Dendritic cell treated with granulocyte-macrophage colony-stimulating factor and Interleukin-4, amounts not matched to agents 40 ng/mL and 50 ng/mL, for 4 days (primary cell): ENCODE data around the gene COX14.
"Not testable (repeated sequence)": the region's sequence is repeated elsewhere in the genome, so short reads cannot be mapped to it uniquely, and the experiment has no call there.

Experiments used
- H3K27ac Mint-ChIP-seq: one replicate; pipeline ENCODE4 v1.8.0; 2022; ENCODE audit warnings: mild to moderate bottlenecking, mixed read lengths
- H3K27me3 Mint-ChIP-seq: one replicate; pipeline ENCODE4 v1.8.0; 2022; ENCODE audit warnings: mild to moderate bottlenecking, mixed read lengths
- H3K36me3 Mint-ChIP-seq: one replicate; pipeline ENCODE4 v1.8.0; 2022; ENCODE audit warnings: low read depth, mixed read lengths
- H3K4me1 Mint-ChIP-seq: one replicate; pipeline ENCODE4 v1.8.0; 2022; ENCODE audit warnings: low read depth, mixed read lengths
- H3K4me3 Mint-ChIP-seq: one replicate; pipeline ENCODE4 v1.8.0; 2022; ENCODE audit warnings: mild to moderate bottlenecking, moderate library complexity, mixed read lengths
- H3K9me3 Mint-ChIP-seq: one replicate; pipeline ENCODE4 v1.8.0; 2022; ENCODE audit warnings: mixed read lengths
- intact Hi-C: fragments of 100-400 bp; cut with micrococcal nuclease; formaldehyde crosslinking; loops from one replicate; pipeline ENCODE4 v1.15.0; 2022

Gene COX14

GRCh38 chr12:50129290-50129689, 17.3 kb downstream of the COX14 start:
- Mint-ChIP-seq H3K4me3 (no peak overlapping the region), H3K4me1 (peaks cover 45% of the 10 kb centered on the region), H3K27me3 (no peaks in the 10 kb centered on the region), H3K27ac (peak overlapping the region; percentile 48), H3K36me3 (peaks cover 95% of the 10 kb centered on the region), H3K9me3 (no peaks in the 10 kb centered on the region)
- intact Hi-C loops, result no loop called here

DNA sequence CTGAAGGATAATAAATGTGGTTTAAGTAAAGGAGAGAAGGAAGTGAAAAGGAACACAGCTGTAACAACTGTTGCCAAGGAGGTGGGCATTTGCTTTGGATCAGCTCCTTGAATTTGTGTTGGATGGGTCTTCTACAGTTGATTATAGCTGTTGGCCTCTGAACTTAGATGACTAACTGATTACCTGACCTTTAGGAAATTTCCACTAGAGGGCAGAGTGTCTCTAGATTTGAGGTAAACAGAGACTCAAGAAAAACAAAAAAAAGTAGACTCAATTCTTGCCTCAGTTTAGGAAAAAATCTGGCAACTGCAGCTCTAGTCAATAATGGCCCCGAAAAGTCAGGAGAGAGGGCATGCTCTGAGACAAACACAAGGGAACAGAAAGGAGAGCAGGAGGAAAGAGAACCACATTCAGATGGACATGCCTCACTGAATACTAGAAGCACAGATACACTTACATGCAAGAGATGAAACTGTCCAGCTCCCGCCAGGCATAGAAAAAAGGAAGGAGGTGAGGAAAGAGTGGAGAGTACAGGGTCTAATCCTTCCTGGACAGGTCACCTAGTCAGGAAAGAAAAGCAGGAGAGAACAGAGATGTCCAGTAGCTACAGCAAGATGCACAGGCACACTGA, 20.6 kb downstream of the COX14 start:
- intact Hi-C loops, result loop anchor here (1.0 kb wide), 1 partner anchor 43 kb away; no protein-coding TSS in a partner anchor
- no peak overlapping the region for H3K4me3 Mint-ChIP-seq
- peaks cover 93% of the 10 kb centered on the region for H3K36me3 Mint-ChIP-seq
- H3K27me3 Mint-ChIP-seq, result no peaks in the 10 kb centered on the region
- no peak overlapping the region for H3K27ac Mint-ChIP-seq
- no peaks in the 10 kb centered on the region for H3K9me3 Mint-ChIP-seq
- peaks cover 31% of the 10 kb centered on the region for H3K4me1 Mint-ChIP-seq

GRCh38 chr12:50142993-50143392, 31.0 kb downstream of the COX14 start:
- H3K36me3 Mint-ChIP-seq, result peaks cover 52% of the 10 kb centered on the region

GRCh38 chr12:50145439-50145838, 33.4 kb downstream of the COX14 start:
- H3K4me3 Mint-ChIP-seq, result no peak overlapping the region
- H3K9me3 Mint-ChIP-seq, result no peaks in the 10 kb centered on the region
- no peak overlapping the region for H3K27ac Mint-ChIP-seq
- no peaks in the 10 kb centered on the region for H3K4me1 Mint-ChIP-seq
- peaks cover 34% of the 10 kb centered on the region for H3K36me3 Mint-ChIP-seq
- H3K27me3 Mint-ChIP-seq, result no peaks in the 10 kb centered on the region
- intact Hi-C loops, result no loop called here

More at GRCh38 chr12:50142993-50143392, 31.0 kb downstream of the COX14 start:
- Mint-ChIP-seq H3K9me3 (no peaks in the 10 kb centered on the region), H3K4me1 (no peaks in the 10 kb centered on the region), H3K4me3 (no peak overlapping the region), H3K27ac (no peak overlapping the region), H3K27me3 (no peaks in the 10 kb centered on the region)
- intact Hi-C loops, result no loop called here

GRCh38 chr12:50147281-50147680, 35.2 kb downstream of the COX14 start:
- H3K27ac Mint-ChIP-seq, result no peak overlapping the region
- no peaks in the 10 kb centered on the region for H3K27me3 Mint-ChIP-seq
- intact Hi-C loops, result no loop called here
- no peak overlapping the region for H3K4me3 Mint-ChIP-seq
- H3K36me3 Mint-ChIP-seq, result peaks cover 16% of the 10 kb centered on the region
- H3K9me3 Mint-ChIP-seq, result no peaks in the 10 kb centered on the region
- peaks cover 13% of the 10 kb centered on the region for H3K4me1 Mint-ChIP-seq

- H3K36me3 Mint-ChIP-seq, H3K4me3 Mint-ChIP-seq, H3K27me3 Mint-ChIP-seq, intact Hi-C loops, H3K9me3 Mint-ChIP-seq, H3K27ac Mint-ChIP-seq: not testable (repeated sequence)
- H3K4me1 Mint-ChIP-seq, result peaks cover 13% of the 10 kb centered on the region
Observed at GRCh38 chr12:50148011-50148410, 36.0 kb downstream of the COX14 start.

- H3K4me3 Mint-ChIP-seq, result no peak overlapping the region
- intact Hi-C loops, result no loop called here
- H3K36me3 Mint-ChIP-seq, result peaks cover 7% of the 10 kb centered on the region
- no peaks in the 10 kb centered on the region for H3K9me3 Mint-ChIP-seq
- H3K27ac Mint-ChIP-seq, result no peak overlapping the region
- H3K4me1 Mint-ChIP-seq, result peaks cover 13% of the 10 kb centered on the region
- no peaks in the 10 kb centered on the region for H3K27me3 Mint-ChIP-seq
Observed at GRCh38 chr12:50149311-50149710, 37.3 kb downstream of the COX14 start.

DNA sequence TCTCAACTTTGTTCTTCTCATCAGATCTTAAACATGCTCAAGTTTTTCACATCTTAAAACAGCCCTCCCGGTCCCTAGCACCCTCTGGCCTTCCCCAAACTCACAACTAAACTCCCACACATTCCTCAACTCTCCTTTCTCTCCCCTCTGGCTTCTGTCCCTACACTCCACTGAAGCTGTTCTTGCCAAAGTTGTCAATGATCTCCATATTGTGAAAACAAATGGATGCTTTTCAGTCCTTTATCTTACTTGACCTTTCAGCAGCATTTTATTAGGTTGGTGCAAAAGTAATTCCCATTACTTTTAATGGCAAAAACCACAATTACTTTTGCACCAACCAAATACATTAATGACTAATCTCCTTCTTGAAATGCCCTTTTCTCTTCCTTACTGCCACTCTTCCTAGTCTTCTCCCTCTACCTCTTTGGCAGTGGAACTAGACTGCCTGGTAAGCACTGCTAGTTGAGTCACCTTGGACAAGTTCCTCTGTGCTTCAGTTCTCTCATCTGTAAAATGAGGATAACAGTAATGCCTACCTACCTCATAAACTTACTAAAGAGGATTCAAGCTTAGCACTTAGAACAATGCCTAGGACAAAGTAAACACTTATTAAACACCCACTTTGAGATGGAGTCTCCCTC, 39.1 kb downstream of the COX14 start:
- intact Hi-C loops, result no loop called here
- peaks cover 13% of the 10 kb centered on the region for H3K4me1 Mint-ChIP-seq
- no peak overlapping the region for H3K27ac Mint-ChIP-seq

DNA sequence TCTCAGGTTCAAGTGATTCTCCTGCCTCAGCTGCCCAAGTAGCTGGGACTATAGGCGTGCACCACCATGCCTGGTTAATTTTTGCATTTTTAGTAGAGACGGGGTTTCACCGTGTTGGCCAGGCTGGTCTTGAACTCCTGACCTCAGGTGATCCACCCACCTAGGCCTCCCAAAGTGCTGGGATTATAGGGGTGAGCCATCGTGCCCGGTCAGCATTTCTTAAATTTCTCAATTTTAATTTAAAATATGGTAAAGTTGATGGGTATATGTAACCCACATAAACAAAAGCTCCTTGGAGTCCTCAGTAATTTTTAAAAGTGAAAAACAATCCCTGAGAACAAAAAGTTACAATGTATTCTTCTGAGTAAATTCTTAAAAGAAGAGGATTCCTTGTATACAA, 42.9 kb downstream of the COX14 start:
- H3K27ac Mint-ChIP-seq, intact Hi-C loops, H3K36me3 Mint-ChIP-seq, H3K4me3 Mint-ChIP-seq, H3K9me3 Mint-ChIP-seq, H3K27me3 Mint-ChIP-seq: not testable (repeated sequence)
- peaks cover 13% of the 10 kb centered on the region for H3K4me1 Mint-ChIP-seq

More for the DNA sequence above, 39.1 kb downstream of the COX14 start:
- H3K4me3 Mint-ChIP-seq, result no peak overlapping the region
- H3K9me3 Mint-ChIP-seq, result no peaks in the 10 kb centered on the region
- H3K36me3 Mint-ChIP-seq, result peaks cover 7% of the 10 kb centered on the region
- H3K27me3 Mint-ChIP-seq, result no peaks in the 10 kb centered on the region

GRCh38 chr12:50156641-50157040, 44.6 kb downstream of the COX14 start:
- H3K9me3 Mint-ChIP-seq, result no peaks in the 10 kb centered on the region
- H3K36me3 Mint-ChIP-seq, result peaks cover 7% of the 10 kb centered on the region
- H3K4me1 Mint-ChIP-seq, result peaks cover 8% of the 10 kb centered on the region
- no peak overlapping the region for H3K4me3 Mint-ChIP-seq
- H3K27me3 Mint-ChIP-seq, result no peaks in the 10 kb centered on the region
- intact Hi-C loops, result no loop called here
- no peak overlapping the region for H3K27ac Mint-ChIP-seq

- Mint-ChIP-seq H3K4me3 (no peak overlapping the region), H3K27me3 (no peaks in the 10 kb centered on the region), H3K9me3 (no peaks in the 10 kb centered on the region), H3K27ac (no peak overlapping the region), H3K4me1 (peaks cover 5% of the 10 kb centered on the region), H3K36me3 (peaks cover 7% of the 10 kb centered on the region)
- intact Hi-C loops, result no loop called here
Observed at GRCh38 chr12:50157259-50157658, 45.2 kb downstream of the COX14 start.

DNA sequence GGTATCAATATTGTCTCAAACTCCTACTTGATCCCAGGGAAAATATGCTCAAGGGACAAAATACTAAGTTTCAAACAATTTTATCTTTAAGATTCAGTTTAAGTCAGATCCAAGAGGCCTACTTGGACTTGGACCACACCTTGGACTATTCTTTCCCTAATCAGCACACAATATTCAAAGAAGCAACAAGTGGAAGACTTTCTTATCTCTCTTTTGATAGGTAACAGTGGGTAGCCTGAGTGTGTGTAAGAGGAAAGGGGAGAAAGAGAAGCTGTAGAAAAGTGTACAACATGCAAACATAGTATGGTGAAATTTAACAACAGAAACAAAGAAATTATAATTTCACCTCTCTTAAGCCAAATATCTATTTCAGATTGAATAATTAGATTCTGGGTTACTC, 48.6 kb downstream of the COX14 start:
- no peaks in the 10 kb centered on the region for H3K36me3 Mint-ChIP-seq
- H3K9me3 Mint-ChIP-seq, result no peaks in the 10 kb centered on the region
- H3K27ac Mint-ChIP-seq, result no peak overlapping the region
- peaks cover 16% of the 10 kb centered on the region for H3K4me1 Mint-ChIP-seq
- intact Hi-C loops, result no loop called here
- no peaks in the 10 kb centered on the region for H3K27me3 Mint-ChIP-seq
- no peak overlapping the region for H3K4me3 Mint-ChIP-seq

DNA sequence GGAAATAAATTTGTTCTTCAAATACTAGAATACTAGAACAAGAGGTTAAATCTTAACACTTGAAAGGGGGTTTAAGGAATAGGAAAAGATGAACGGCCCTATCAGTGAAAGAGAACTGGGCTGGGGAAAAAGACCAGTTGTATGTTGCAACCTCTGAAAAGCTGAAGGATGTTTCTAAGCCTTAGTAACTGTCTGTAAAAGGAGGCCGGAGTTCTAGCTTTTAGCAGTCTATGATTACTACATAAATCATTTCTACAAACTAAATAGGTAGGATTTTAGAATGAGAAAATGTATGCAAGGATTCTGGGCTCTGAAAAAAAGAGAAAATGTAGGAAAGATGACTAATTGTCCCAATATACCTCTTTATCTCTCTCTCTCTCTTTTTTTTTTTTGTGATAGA, 50.2 kb downstream of the COX14 start:
- peaks cover 6% of the 10 kb centered on the region for H3K36me3 Mint-ChIP-seq
- no peaks in the 10 kb centered on the region for H3K9me3 Mint-ChIP-seq
- H3K27ac Mint-ChIP-seq, result no peak overlapping the region
- peaks cover 26% of the 10 kb centered on the region for H3K4me1 Mint-ChIP-seq
- no peak overlapping the region for H3K4me3 Mint-ChIP-seq
- intact Hi-C loops, result no loop called here
- no peaks in the 10 kb centered on the region for H3K27me3 Mint-ChIP-seq

DNA sequence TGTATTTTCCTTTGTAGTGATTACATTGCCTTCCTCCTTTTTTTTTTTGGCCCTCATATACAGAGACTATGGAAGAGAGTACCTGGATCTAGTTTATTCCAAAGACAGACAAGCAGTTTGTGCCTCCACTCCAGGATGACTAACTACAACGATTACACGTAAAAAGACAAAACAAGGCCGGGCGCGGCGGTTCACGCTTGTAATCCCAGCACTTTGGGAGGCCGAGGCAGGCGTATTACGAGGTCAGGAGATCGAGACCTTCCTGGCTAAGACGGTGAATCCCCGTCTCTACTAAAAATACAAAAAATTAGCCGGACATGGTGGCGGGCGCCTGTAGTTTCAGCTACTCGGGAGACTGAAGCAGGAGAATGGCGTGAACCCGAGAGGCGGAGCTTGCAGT, 52.9 kb downstream of the COX14 start:
- Mint-ChIP-seq H3K4me3 (no peak overlapping the region), H3K4me1 (peaks cover 40% of the 10 kb centered on the region), H3K27ac (no peak overlapping the region), H3K36me3 (peaks cover 6% of the 10 kb centered on the region), H3K9me3 (no peaks in the 10 kb centered on the region), H3K27me3 (no peaks in the 10 kb centered on the region)
- intact Hi-C loops, result no loop called here

DNA sequence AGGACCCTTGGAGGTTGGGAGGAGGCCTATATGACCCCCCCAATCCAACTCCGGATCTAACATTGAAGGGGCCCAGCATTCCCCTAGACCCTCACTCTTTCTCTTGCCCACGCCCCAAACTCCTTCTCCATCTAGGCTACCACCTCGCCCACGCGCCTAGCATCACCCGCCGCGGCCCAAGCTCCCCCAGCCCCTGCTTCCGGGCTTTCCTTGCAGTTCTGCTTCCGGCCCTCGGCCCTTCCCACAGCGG, 54.7 kb downstream of the COX14 start:
- intact Hi-C loops, result loop anchor here (1.0 kb wide), 2 partner anchors 54 to 81 kb away; partner anchors contain the start of genes COX14 and SMARCD1
- H3K27ac Mint-ChIP-seq, result peak overlapping the region; percentile 92
- peak overlapping the region; percentile 82 for H3K4me3 Mint-ChIP-seq
- peaks cover 43% of the 10 kb centered on the region for H3K4me1 Mint-ChIP-seq
- peaks cover 6% of the 10 kb centered on the region for H3K36me3 Mint-ChIP-seq
- no peaks in the 10 kb centered on the region for H3K9me3 Mint-ChIP-seq
- H3K27me3 Mint-ChIP-seq, result no peaks in the 10 kb centered on the region
